SK-N-MC (cell line): Measurements from ENCODE around the gene PARM1.

Experiments used
- EZH2 ChIP-seq: fragments of 200-600 bp; sonication (generic); IDR thresholded peaks from one replicate; pipeline ENCODE4 v1.6.1; 2017; ENCODE audit warnings: antibody characterized with exemption
- FOXP2 ChIP-seq: optimal IDR thresholded peaks from 2 replicates; pipeline ENCODE3; 2011; ENCODE audit warnings: mild to moderate bottlenecking, moderate library complexity; ENCODE audit not compliant: insufficient read depth; ENCODE audit errors: extremely low read length, control extremely low read depth
- POLR2AphosphoS5 ChIP-seq: IDR thresholded peaks from 2 replicates; pipeline ENCODE4 v1.6.1; 2012; ENCODE audit warnings: mild to moderate bottlenecking, low read depth, low read length, borderline replicate concordance

- no peak for TF ChIP-seq EZH2
- no peak for TF ChIP-seq POLR2AphosphoS5
- no peak for TF ChIP-seq FOXP2
Measured at GRCh38 chr4:75040703-75041102, 107.8 kb downstream of the PARM1 start.
